Esophagus muscularis mucosa (tissue), 3 donors: ENCODE results near the gene DOCK10.

Source experiments
- CTCF ChIP-seq, 3 experiments: fragments of 200-600 bp in 2 of 3; fragments of 450-650 bp in 1 of 3; sonication (generic) in 2 of 3; IDR thresholded peaks; one replicate each; pipeline ENCODE4 v1.5.1; 2017 to 2019; ENCODE audit warnings: antibody characterized with exemption in 3 of 3, mild to moderate bottlenecking in 2 of 3, moderate library complexity in 1 of 3
- POLR2A ChIP-seq: fragments of 450-650 bp; IDR thresholded peaks from one replicate; pipeline ENCODE4 v1.6.1; 2017; ENCODE audit warnings: antibody characterized with exemption, moderate library complexity, mild to moderate bottlenecking, low read depth

GRCh38 chr2:225086915-225087314 is 44.6 kb upstream of the DOCK10 start:
- TF ChIP-seq CTCF (IDR thresholded peaks at IDR 0.05) (no peak), POLR2A (no peak)
